ENCODE measurements around the gene CADM1.
A peak's percentile ranks its signal among the peaks of the same experiment; 100 is the strongest.
"Not testable (repeated sequence)": the region's sequence is repeated elsewhere in the genome, so short reads cannot be mapped to it uniquely, and the experiment has no call there.

Gene CADM1

GRCh38 chr11:115476463-115477286, 27.5 kb downstream of the CADM1 start:
- DNase-seq, result peak; percentile 85

GRCh38 chr11:115475564-115475963, 28.7 kb downstream of the CADM1 start:
- peak; percentile 56 for DNase-seq

GRCh38 chr11:115474306-115474705, 29.9 kb downstream of the CADM1 start:
- not testable (repeated sequence) for DNase-seq

- DNase-seq, result no peak
Measured at GRCh38 chr11:115473167-115473566, 31.0 kb downstream of the CADM1 start.

GRCh38 chr11:115471367-115471766, 32.8 kb downstream of the CADM1 start:
- peak; percentile 6 for DNase-seq

GRCh38 chr11:115470928-115471327, 33.3 kb downstream of the CADM1 start:
- DNase-seq, result no peak

- DNase-seq, result no peak
Measured at GRCh38 chr11:115469361-115469760, 34.9 kb downstream of the CADM1 start.

GRCh38 chr11:115466122-115466521, 38.1 kb downstream of the CADM1 start:
- DNase-seq, result no peak

GRCh38 chr11:115464269-115464668, 39.9 kb downstream of the CADM1 start:
- no peak for DNase-seq

GRCh38 chr11:115463606-115464005, 40.6 kb downstream of the CADM1 start:
- DNase-seq, result peak; percentile 86

- no peak for DNase-seq
Measured at GRCh38 chr11:115462757-115463156, 41.5 kb downstream of the CADM1 start.

- DNase-seq, result no peak
Measured at GRCh38 chr11:115462004-115462541, 42.1 kb downstream of the CADM1 start.

- DNase-seq, result no peak
Measured at GRCh38 chr11:115460512-115460911, 43.7 kb downstream of the CADM1 start.

GRCh38 chr11:115459563-115459962, 44.7 kb downstream of the CADM1 start:
- DNase-seq, result no peak

- DNase-seq, result peak; percentile 14
Measured at GRCh38 chr11:115458877-115459276, 45.3 kb downstream of the CADM1 start.

GRCh38 chr11:115456019-115456418, 48.2 kb downstream of the CADM1 start:
- no peak for DNase-seq

- DNase-seq, result no peak
Measured at GRCh38 chr11:115455613-115456012, 48.6 kb downstream of the CADM1 start.

GRCh38 chr11:115454525-115454924, 49.7 kb downstream of the CADM1 start:
- DNase-seq, result no peak

- no peak for DNase-seq
Measured at GRCh38 chr11:115453693-115454490, 50.3 kb downstream of the CADM1 start.

- peak; percentile 32 for DNase-seq
Measured at GRCh38 chr11:115452241-115452640, 52.0 kb downstream of the CADM1 start.

- no peak for DNase-seq
Measured at GRCh38 chr11:115450519-115450918, 53.7 kb downstream of the CADM1 start.

- DNase-seq, result no peak
Measured at GRCh38 chr11:115447273-115447864, 56.8 kb downstream of the CADM1 start.

GRCh38 chr11:115446214-115446613, 58.0 kb downstream of the CADM1 start:
- no peak for DNase-seq
